HepG2 (cell line): ENCODE results near the gene CNNM3. TPM values are rescaled to one million over a fixed set of nuclear protein-coding genes. Genes with fewer than 3 reads are reported as not detected.

Source experiments
- DBP ChIP-seq: sonication (generic); formaldehyde crosslinking; IDR thresholded peaks from 2 replicates; pipeline ENCODE4 v1.4.0; 2020; ENCODE audit warnings: missing genetic modification reagents; ENCODE audit errors: not compliant biosample characterization
- DPF2 ChIP-seq: sonication (generic); formaldehyde crosslinking; IDR thresholded peaks from 2 replicates; pipeline ENCODE4 v1.4.0; 2020; ENCODE audit warnings: mild to moderate bottlenecking, low read depth, missing genetic modification reagents, borderline replicate concordance
- FOXP1 ChIP-seq, 2 experiments: fragments of 450-650 bp in 1 of 2; IDR thresholded peaks; 2 replicates each; pipeline ENCODE4 v1.6.1; 2017 to 2018; ENCODE audit warnings: antibody characterized with exemption in 1 of 2
- MAFF ChIP-seq: IDR thresholded peaks from 2 replicates; pipeline ENCODE4 v1.6.1; 2011; ENCODE audit warnings: low read depth, low read length, improper control_type of control experiment
- MAX ChIP-seq: IDR thresholded peaks from 2 replicates; pipeline ENCODE4 v1.6.1; 2012; ENCODE audit warnings: inconsistent platforms
- MEF2D ChIP-seq: sonication (generic); formaldehyde crosslinking; IDR thresholded peaks from 2 replicates; pipeline ENCODE4 v1.5.1; 2020; ENCODE audit warnings: mild to moderate bottlenecking, missing genetic modification reagents
- MZF1 ChIP-seq: sonication (generic); formaldehyde crosslinking; IDR thresholded peaks from 2 replicates; pipeline ENCODE4 v1.8.1; 2023; ENCODE audit warnings: mild to moderate bottlenecking, missing genetic modification reagents, borderline replicate concordance
- NR3C1 ChIP-seq: sonication (generic); formaldehyde crosslinking; IDR thresholded peaks from 2 replicates; pipeline ENCODE4 v1.4.0; 2020; ENCODE audit warnings: missing genetic modification reagents
- PRDM15 ChIP-seq: sonication (generic); formaldehyde crosslinking; IDR thresholded peaks from 2 replicates; pipeline ENCODE4 v1.4.0; 2020; ENCODE audit warnings: missing genetic modification reagents
- STAT5B ChIP-seq: sonication (generic); formaldehyde crosslinking; IDR thresholded peaks from 2 replicates; pipeline ENCODE4 v1.4.0; 2020; ENCODE audit warnings: missing genetic modification reagents
- TARDBP ChIP-seq: sonication (generic); formaldehyde crosslinking; IDR thresholded peaks from 2 replicates; pipeline ENCODE4 v1.8.0; 2022; ENCODE audit warnings: mild to moderate bottlenecking, missing genetic modification reagents
- TMF1 ChIP-seq: sonication (generic); formaldehyde crosslinking; IDR thresholded peaks from 2 replicates; pipeline ENCODE4 v1.8.1; 2022; ENCODE audit warnings: low read depth, missing genetic modification reagents
- ZFP1 ChIP-seq: IDR thresholded peaks from 2 replicates; pipeline ENCODE4 v1.6.1; 2016
- ZFP36L2 ChIP-seq: sonication (generic); formaldehyde crosslinking; IDR thresholded peaks from 2 replicates; pipeline ENCODE4 v1.4.0; 2020; ENCODE audit warnings: missing genetic modification reagents
- ZFX ChIP-seq: sonication (generic); formaldehyde crosslinking; IDR thresholded peaks from 2 replicates; pipeline ENCODE4 v1.4.0; 2020; ENCODE audit warnings: mild to moderate bottlenecking, low read depth, missing genetic modification reagents, moderate library complexity
- ZIK1 ChIP-seq: sonication (generic); formaldehyde crosslinking; IDR thresholded peaks from 2 replicates; pipeline ENCODE4 v1.5.0; 2020; ENCODE audit warnings: mild to moderate bottlenecking, low read depth, missing genetic modification reagents, borderline replicate concordance
- ZNF138 ChIP-seq: sonication (generic); formaldehyde crosslinking; IDR thresholded peaks from 2 replicates; pipeline ENCODE4 v1.5.0; 2020; ENCODE audit warnings: mild to moderate bottlenecking, low read depth, missing genetic modification reagents
- ZNF234 ChIP-seq: sonication (generic); formaldehyde crosslinking; conservative IDR thresholded peaks from 2 replicates; pipeline ENCODE4 v1.5.1; 2020; ENCODE audit warnings: mild to moderate bottlenecking, missing genetic modification reagents
- ZNF235 ChIP-seq: sonication (generic); formaldehyde crosslinking; IDR thresholded peaks from 2 replicates; pipeline ENCODE4 v1.8.1; 2023; ENCODE audit warnings: mild to moderate bottlenecking, missing genetic modification reagents, borderline replicate concordance
- ZNF263 ChIP-seq: sonication (generic); formaldehyde crosslinking; IDR thresholded peaks from 2 replicates; pipeline ENCODE4 v1.4.0; 2020; ENCODE audit warnings: missing genetic modification reagents
- ZNF432 ChIP-seq: sonication (generic); formaldehyde crosslinking; IDR thresholded peaks from 2 replicates; pipeline ENCODE4 v1.5.0; 2020; ENCODE audit warnings: missing genetic modification reagents, mild to moderate bottlenecking, borderline replicate concordance
- ZNF556 ChIP-seq: sonication (generic); formaldehyde crosslinking; IDR thresholded peaks from 2 replicates; pipeline ENCODE4 v1.4.0; 2020; ENCODE audit warnings: mild to moderate bottlenecking, missing genetic modification reagents, borderline replicate concordance
- ZNF557 ChIP-seq: sonication (generic); formaldehyde crosslinking; IDR thresholded peaks from 2 replicates; pipeline ENCODE4 v1.4.0; 2020; ENCODE audit warnings: missing genetic modification reagents
- ZNF703 ChIP-seq: sonication (generic); formaldehyde crosslinking; IDR thresholded peaks from 2 replicates; pipeline ENCODE4 v1.5.1; 2020; ENCODE audit warnings: missing genetic modification reagents, mild to moderate bottlenecking, moderate library complexity, borderline replicate concordance
- ZNF775 ChIP-seq: sonication (generic); formaldehyde crosslinking; IDR thresholded peaks from 2 replicates; pipeline ENCODE4 v1.4.0; 2020; ENCODE audit warnings: missing genetic modification reagents, mild to moderate bottlenecking, moderate library complexity, borderline replicate concordance
- ZNF841 ChIP-seq: sonication (generic); formaldehyde crosslinking; IDR thresholded peaks from 2 replicates; pipeline ENCODE4 v1.8.1; 2023; ENCODE audit warnings: missing genetic modification reagents, borderline replicate concordance
- polyA plus RNA-seq, 8 experiments: library from polyadenylated mRNA; depleted of rRNA in 3 of 8; stranded (reverse) in 7 of 8; unstranded in 1 of 8; fragments of >200 nt; fragmentation: Illumina TruSeq in 4 of 8; extraction: Trizol in 4 of 8; gene quantifications; 2 replicates each; pipeline versions ENCODE4 v1.2.1 to v1.2.3, GENCODE V29; 2011 to 2016; ENCODE audit warnings: low read depth in 4 of 8, missing spikeins in 1 of 8, mixed read lengths in 1 of 8; ENCODE audit not compliant: insufficient read depth in 1 of 8
- total RNA-seq, 5 experiments: library from RNA; depleted of rRNA; stranded (reverse); fragments of >200 nt; fragmentation: Illumina TruSeq; extraction: Trizol; gene quantifications; 2 replicates each; pipeline ENCODE4 v1.2.3, GENCODE V29; 2016; ENCODE audit warnings: low read depth in 1 of 5

Gene CNNM3
- total and polyA plus RNA-seq, 2 of the 13 experiments (the other 11 are each of a cell fraction or from before 2014, with no cell fraction given), result 21.2 to 27.9 TPM

GRCh38 chr2:96868555-96869280 is 52.6 kb downstream of the CNNM3 start (continued):
- TF ChIP-seq DBP (CRISPR knock-in tag) (no peak), ZNF263 (CRISPR knock-in tag) (peak; percentile 91), PRDM15 (peak; percentile 78), MAFF (no peak), ZNF235 (CRISPR knock-in tag) (no peak), ZFP36L2 (no peak), ZNF432 (CRISPR knock-in tag) (no peak), ZFX (CRISPR knock-in tag) (peak; percentile 96), MEF2D (CRISPR knock-in tag) (no peak; the same call in 1 of the 2 replicates), ZIK1 (CRISPR knock-in tag) (peak; percentile 79), ZNF557 (peak; percentile 79; the same call in 1 of the 2 replicates), NR3C1 (CRISPR knock-in tag) (no peak), ZNF841 (no peak; the same call in 1 of the 2 replicates), ZFP1 (CRISPR knock-in tag) (no peak), ZNF234 (0 out of 2 replicates have a peak, but pooled peaks have one; percentile 21), ZNF556 (peak; percentile 82), MAX (no peak; the same call in none of the 2 replicates), STAT5B (CRISPR knock-in tag) (no peak), ZNF775 (CRISPR knock-in tag) (0 out of 2 replicates have a peak, but pooled peaks have one; percentile 83), ZNF703 (CRISPR knock-in tag) (peak; percentile 30; the same call in 1 of the 2 replicates), TMF1 (no peak; the same call in 1 of the 2 replicates), MZF1 (CRISPR knock-in tag) (no peak), ZNF138 (CRISPR knock-in tag) (no peak), TARDBP (CRISPR knock-in tag) (peak; percentile 69; the same call in 1 of the 2 replicates), DPF2 (peak; percentile 61; the same call in 1 of the 2 replicates), FOXP1 (IDR thresholded peaks at IDR 0.05) (no peak), FOXP1 (CRISPR knock-in tag; IDR thresholded peaks at IDR 0.05) (no peak; the same call in 1 of the 2 replicates)
